CD8-positive, alpha-beta memory T cell (primary cell): ENCODE measurements around the gene POGLUT3. TPM values are rescaled to one million over a fixed set of nuclear protein-coding genes. Genes with fewer than 3 reads are reported as not detected.

Experiments used
- CTCF ChIA-PET: fragments of 350-600 bp; sonication (Branson Sonifier 250); formaldehyde crosslinking; loops from one replicate; lab custom pipeline; 2021; ENCODE audit warnings: antibody characterized with exemption; lab: Charles Lee
- POLR2A ChIA-PET: fragments of 350-600 bp; sonication (Branson Sonifier 250); formaldehyde crosslinking; loops from one replicate; lab custom pipeline; 2021; ENCODE audit warnings: antibody characterized with exemption; lab: Charles Lee
- DNase-seq, 5 donors: peaks; one replicate each; pipeline versions ENCODE4 v3.0.0 to v3.0.0-alpha.2; 2020 to 2022; ENCODE audit warnings: mixed read lengths in 1 of 5
- H3K27ac ChIP-seq: one replicate; pipeline ENCODE4 v1.7.0; 2013; ENCODE audit warnings: low read depth, mild to moderate bottlenecking, low read length, moderate library complexity
- H3K27me3 ChIP-seq: 2 replicates; pipeline ENCODE4 v1.7.0; 2013; ENCODE audit warnings: low read length, mild to moderate bottlenecking; ENCODE audit not compliant: insufficient read depth, poor library complexity, severe bottlenecking
- H3K36me3 ChIP-seq: 2 replicates; pipeline ENCODE4 v1.7.0; 2013; ENCODE audit warnings: mild to moderate bottlenecking, low read length, moderate library complexity; ENCODE audit not compliant: insufficient read depth
- H3K4me1 ChIP-seq: 2 replicates; pipeline ENCODE4 v1.7.0; 2013; ENCODE audit warnings: mild to moderate bottlenecking, low read length, moderate library complexity; ENCODE audit not compliant: insufficient read depth
- H3K4me3 ChIP-seq: 2 replicates; pipeline ENCODE4 v1.7.0; 2013; ENCODE audit warnings: mild to moderate bottlenecking, low read length
- H3K9me3 ChIP-seq: 2 replicates; pipeline ENCODE4 v1.7.0; 2013; ENCODE audit warnings: mild to moderate bottlenecking, low read length
- H3K27ac Mint-ChIP-seq, 8 donors: one replicate each; pipeline ENCODE4 v1.8.0; 2020 to 2021; ENCODE audit warnings: mixed read lengths in 8 of 8, mild to moderate bottlenecking in 6 of 8, inconsistent platforms in 3 of 8, moderate library complexity in 3 of 8
- H3K27me3 Mint-ChIP-seq, 2 donors: one replicate each; pipeline ENCODE4 v1.8.0; 2020 to 2021; ENCODE audit warnings: mixed read lengths in 2 of 2, mild to moderate bottlenecking in 1 of 2, moderate library complexity in 1 of 2
- H3K36me3 Mint-ChIP-seq, 3 donors: one replicate each; pipeline ENCODE4 v1.8.0; 2020 to 2021; ENCODE audit warnings: mixed read lengths in 3 of 3, inconsistent platforms in 1 of 3, mild to moderate bottlenecking in 1 of 3
- H3K4me1 Mint-ChIP-seq, 3 donors: one replicate each; pipeline ENCODE4 v1.8.0; 2020 to 2021; ENCODE audit warnings: mixed read lengths in 3 of 3, inconsistent platforms in 1 of 3, mild to moderate bottlenecking in 1 of 3
- H3K4me3 Mint-ChIP-seq, 7 donors: one replicate each; pipeline ENCODE4 v1.8.0; 2020 to 2021; ENCODE audit warnings: mixed read lengths in 7 of 7, mild to moderate bottlenecking in 6 of 7, moderate library complexity in 4 of 7, inconsistent platforms in 2 of 7
- H3K9me3 Mint-ChIP-seq, 5 donors: one replicate each; pipeline ENCODE4 v1.8.0; 2020 to 2022; ENCODE audit warnings: mixed read lengths in 5 of 5, mild to moderate bottlenecking in 3 of 5, moderate library complexity in 2 of 5, inconsistent platforms in 1 of 5
- polyA plus RNA-seq: library from polyadenylated mRNA; unstranded; fragments of 300-500 nt; fragmentation: Illumina TruSeq; gene quantifications from one replicate; pipeline ENCODE4 v1.2.3, GENCODE V29; 2021
- total RNA-seq, 2 experiments: library from RNA; stranded (reverse); gene quantifications; one replicate each; pipeline ENCODE4 v1.2.3, GENCODE V29; 2021

Gene POGLUT3
- total and polyA plus RNA-seq, 3 experiments from 2014 or later: 12.9 to 17.8 (median 16.7) TPM

GRCh38 chr11:108516125-108516524 is 17.9 kb upstream of the POGLUT3 start:
- Histone ChIP-seq H3K4me1 (no peaks in the 10 kb centered on the region), H3K36me3 (no peaks in the 10 kb centered on the region), H3K27ac (no peak overlapping the region), H3K27me3 (no peaks in the 10 kb centered on the region), H3K4me3 (no peak overlapping the region), H3K9me3 (no peaks in the 10 kb centered on the region)
- Mint-ChIP-seq H3K27me3 (peaks cover 9 to 14% of the 10 kb centered on the region in 2 donors), H3K4me1 (no peaks in the 10 kb centered on the region), H3K4me3 (no peak overlapping the region), H3K9me3 (no peaks in the 10 kb centered on the region), H3K27ac (no peak overlapping the region), H3K36me3 (peaks cover 3 to 11% (median 11%) of the 10 kb centered on the region in 3 donors)
- CTCF ChIA-PET: no interaction called here
- DNase-seq: no peak
- POLR2A ChIA-PET: no interaction called here

GRCh38 chr11:108512708-108513107 is 14.5 kb upstream of the POGLUT3 start:
- Mint-ChIP-seq H3K4me1 (no peaks in the 10 kb centered on the region), H3K9me3 (no peaks in the 10 kb centered on the region), H3K4me3 (peak overlapping the region in 1 of 7 donors; percentile 38), H3K27me3 (peaks cover 4 to 14% of the 10 kb centered on the region in 2 donors), H3K27ac (no peak overlapping the region), H3K36me3 (peaks cover 2 to 11% (median 11%) of the 10 kb centered on the region in 3 donors)
- no peaks in the 10 kb centered on the region for H3K9me3 ChIP-seq
- H3K27ac ChIP-seq: no peak overlapping the region
- ChIA-PET CTCF (no interaction called here), POLR2A (no interaction called here)
- no peak overlapping the region for H3K4me3 ChIP-seq
- H3K36me3 ChIP-seq: no peaks in the 10 kb centered on the region
- no peak for DNase-seq
- no peaks in the 10 kb centered on the region for H3K27me3 ChIP-seq
- H3K4me1 ChIP-seq: no peaks in the 10 kb centered on the region

- no peak overlapping the region for H3K27ac ChIP-seq
- no peaks in the 10 kb centered on the region for H3K9me3 ChIP-seq
- H3K4me1 Mint-ChIP-seq: no peaks in the 10 kb centered on the region
- H3K27me3 Mint-ChIP-seq: peaks cover 4 to 21% of the 10 kb centered on the region in 2 donors
- H3K27me3 ChIP-seq: no peaks in the 10 kb centered on the region
- CTCF ChIA-PET: no interaction called here
- no peaks in the 10 kb centered on the region for H3K9me3 Mint-ChIP-seq
- no peak overlapping the region for H3K4me3 ChIP-seq
- H3K36me3 ChIP-seq: no peaks in the 10 kb centered on the region
- H3K4me3 Mint-ChIP-seq: no peak overlapping the region
- H3K36me3 Mint-ChIP-seq: peaks cover 2 to 11% (median 11%) of the 10 kb centered on the region in 3 donors
- POLR2A ChIA-PET: no interaction called here
- no peaks in the 10 kb centered on the region for H3K4me1 ChIP-seq
- H3K27ac Mint-ChIP-seq: no peak overlapping the region
- DNase-seq: no peak
These were observed 13.8 kb upstream of the POGLUT3 start for GRCh38 chr11:108511851-108512474.

DNA sequence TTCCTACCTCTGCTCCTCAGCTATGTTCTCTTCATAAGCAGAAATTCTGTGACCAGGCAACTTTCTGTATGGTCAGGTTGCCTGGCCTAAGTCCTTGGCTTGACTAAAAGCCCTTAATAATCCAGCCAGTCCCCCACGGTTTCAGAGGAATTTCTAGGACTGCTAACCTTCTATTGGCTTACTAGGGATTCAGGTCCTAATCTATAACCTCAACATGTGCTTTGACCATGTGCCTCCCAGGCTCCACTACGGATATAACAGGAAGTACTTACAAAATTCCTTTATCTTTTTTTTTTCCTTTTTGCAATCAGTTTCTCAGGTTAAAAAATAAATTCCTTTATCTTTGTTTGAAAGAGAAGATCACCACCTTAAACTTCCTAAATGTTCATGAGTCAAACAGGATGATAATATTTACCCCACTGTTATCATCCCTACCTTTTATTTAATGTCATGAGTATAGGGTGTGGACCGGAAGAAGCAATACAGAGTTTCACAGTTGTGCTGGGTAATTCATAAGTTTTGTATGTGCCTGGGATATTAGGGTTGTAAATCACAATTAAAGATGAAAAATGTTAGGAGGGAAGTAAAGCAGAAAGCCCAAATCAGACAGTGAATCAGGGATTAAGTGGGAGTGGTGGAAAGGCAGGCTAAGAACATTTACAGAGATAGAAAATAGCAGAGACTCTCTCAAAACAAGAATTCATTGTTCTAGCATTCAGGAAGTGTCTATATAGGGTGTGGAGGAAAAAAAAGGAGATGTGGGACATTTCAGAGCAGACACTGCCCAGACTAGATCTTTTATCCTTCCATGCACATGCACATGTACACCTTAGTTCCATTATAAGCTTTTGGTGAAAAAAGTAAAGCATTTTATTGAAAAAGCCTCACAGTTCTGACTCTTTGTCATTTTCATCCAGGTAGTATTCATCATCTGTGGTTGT is 10.7 kb upstream of the POGLUT3 start:
- ChIA-PET POLR2A (no interaction called here), CTCF (no interaction called here)
- no peaks in the 10 kb centered on the region for H3K27me3 ChIP-seq
- H3K27ac Mint-ChIP-seq: no peak overlapping the region
- H3K27ac ChIP-seq: no peak overlapping the region
- no peaks in the 10 kb centered on the region for H3K36me3 ChIP-seq
- H3K36me3 Mint-ChIP-seq: peaks cover 2 to 4% (median 2%) of the 10 kb centered on the region in 3 donors
- H3K4me3 Mint-ChIP-seq: no peak overlapping the region
- H3K4me1 ChIP-seq: no peaks in the 10 kb centered on the region
- no peak for DNase-seq
- no peaks in the 10 kb centered on the region for H3K9me3 Mint-ChIP-seq
- H3K27me3 Mint-ChIP-seq: peaks cover 6 to 27% of the 10 kb centered on the region in 2 donors
- H3K4me3 ChIP-seq: no peak overlapping the region
- no peaks in the 10 kb centered on the region for H3K9me3 ChIP-seq
- H3K4me1 Mint-ChIP-seq: no peaks in the 10 kb centered on the region

DNA sequence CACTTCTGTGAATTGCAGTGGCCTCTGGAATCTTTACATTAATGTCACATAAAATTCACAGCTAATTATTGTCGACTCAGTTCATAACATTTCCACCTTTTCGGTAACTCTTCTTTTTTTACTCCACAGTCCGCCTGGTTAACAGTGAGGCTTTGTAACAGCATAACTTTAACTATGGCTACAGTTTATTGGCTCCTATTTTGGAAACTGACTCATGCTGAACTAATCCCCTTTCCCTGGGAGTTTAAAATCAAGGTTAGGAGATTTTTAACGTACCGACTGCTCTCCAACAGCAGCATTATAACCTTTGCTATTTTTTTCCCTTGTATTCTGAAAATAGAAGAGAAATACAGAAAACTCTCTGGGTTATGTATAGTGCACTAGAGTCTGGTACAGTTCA is 3.2 kb upstream of the POGLUT3 start:
- POLR2A ChIA-PET: no interaction called here
- H3K4me1 ChIP-seq: peaks cover 9% of the 10 kb centered on the region
- H3K27me3 ChIP-seq: no peaks in the 10 kb centered on the region

GRCh38 chr11:108500721-108501120 is 2.5 kb upstream of the POGLUT3 start:
- peak overlapping the region in 2 of 7 donors; percentile 34 to 85 for H3K4me3 Mint-ChIP-seq
- Histone ChIP-seq H3K4me3 (no peak overlapping the region), H3K27ac (no peak overlapping the region), H3K9me3 (no peaks in the 10 kb centered on the region), H3K36me3 (no peaks in the 10 kb centered on the region), H3K4me1 (peaks cover 10% of the 10 kb centered on the region), H3K27me3 (no peaks in the 10 kb centered on the region)
- ChIA-PET POLR2A (no interaction called here), CTCF (no interaction called here)
- H3K27ac Mint-ChIP-seq: peak overlapping the region in 3 of 8 donors; percentile 6 to 61 (median 25)
- peaks cover 14 to 20% (median 19%) of the 10 kb centered on the region in 3 donors for H3K4me1 Mint-ChIP-seq
- peaks cover 0 to 5% (median 0%) of the 10 kb centered on the region in 3 donors for H3K36me3 Mint-ChIP-seq
- DNase-seq: no peak
- H3K9me3 Mint-ChIP-seq: no peaks in the 10 kb centered on the region
- H3K27me3 Mint-ChIP-seq: peaks cover 3 to 4% of the 10 kb centered on the region in 2 donors

More for the DNA sequence above, 3.2 kb upstream of the POGLUT3 start:
- Mint-ChIP-seq H3K4me3 (peak overlapping the region in 1 of 7 donors; percentile 85), H3K27ac (peak overlapping the region in 1 of 8 donors; percentile 6), H3K4me1 (peaks cover 9 to 14% (median 14%) of the 10 kb centered on the region in 3 donors), H3K27me3 (peaks cover 6% of the 10 kb centered on the region in 2 donors), H3K9me3 (no peaks in the 10 kb centered on the region), H3K36me3 (peaks cover 0 to 5% (median 0%) of the 10 kb centered on the region in 3 donors)
- Histone ChIP-seq H3K9me3 (no peaks in the 10 kb centered on the region), H3K27ac (no peak overlapping the region), H3K4me3 (no peak overlapping the region), H3K36me3 (no peaks in the 10 kb centered on the region)
- CTCF ChIA-PET: no interaction called here
- no peak for DNase-seq

DNA sequence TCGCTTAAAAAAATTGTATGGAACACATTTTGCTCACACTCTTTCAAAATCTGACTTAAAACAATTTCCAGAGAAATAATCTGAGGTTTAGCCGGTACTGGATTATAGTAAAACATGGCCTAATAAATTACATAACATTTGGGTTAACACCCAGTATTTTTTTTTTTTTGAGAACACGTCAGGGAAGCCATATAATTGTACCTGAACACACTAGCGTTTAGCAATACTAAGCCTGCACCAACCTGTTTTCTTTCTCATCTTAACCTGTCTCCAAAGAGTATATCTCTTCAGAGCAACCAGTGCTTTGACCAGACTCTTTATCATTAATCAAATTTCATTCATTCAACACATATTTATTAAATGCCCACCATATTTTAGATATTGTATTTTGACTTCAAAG is 2.0 kb upstream of the POGLUT3 start:
- Histone ChIP-seq H3K4me3 (no peak overlapping the region), H3K9me3 (no peaks in the 10 kb centered on the region), H3K27ac (no peak overlapping the region), H3K4me1 (peaks cover 10% of the 10 kb centered on the region), H3K27me3 (no peaks in the 10 kb centered on the region), H3K36me3 (no peaks in the 10 kb centered on the region)
- CTCF ChIA-PET: no interaction called here
- Mint-ChIP-seq H3K9me3 (no peaks in the 10 kb centered on the region), H3K4me1 (peaks cover 14 to 24% (median 21%) of the 10 kb centered on the region in 3 donors), H3K27me3 (peaks cover 0 to 4% of the 10 kb centered on the region in 2 donors), H3K4me3 (peak overlapping the region in 6 of 7 donors; percentile 3 to 89 (median 49)), H3K27ac (peak overlapping the region in 5 of 8 donors; percentile 6 to 63 (median 29)), H3K36me3 (peaks cover 0 to 5% (median 0%) of the 10 kb centered on the region in 3 donors)
- POLR2A ChIA-PET: no interaction called here
- no peak for DNase-seq
